BLaER1 (cell line): ENCODE measurements around the gene FMO2.

Experiments
- H3K27ac ChIP-seq: shearing (Covaris generic); formaldehyde crosslinking; 2 replicates; pipeline ENCODE4 v1.8.1; 2022
- H3K27me3 ChIP-seq: shearing (Covaris generic); formaldehyde crosslinking; 2 replicates; pipeline ENCODE4 v1.8.1; 2022
- H3K36me3 ChIP-seq: shearing (Covaris generic); formaldehyde crosslinking; 2 replicates; pipeline ENCODE4 v1.8.1; 2022
- H3K4me1 ChIP-seq: shearing (Covaris generic); formaldehyde crosslinking; 2 replicates; pipeline ENCODE4 v1.8.1; 2022
- H3K4me2 ChIP-seq: shearing (Covaris generic); formaldehyde crosslinking; 2 replicates; pipeline ENCODE4 v1.8.1; 2022
- H3K4me3 ChIP-seq: shearing (Covaris generic); formaldehyde crosslinking; 2 replicates; pipeline ENCODE4 v1.8.1; 2022
- H3K9ac ChIP-seq: shearing (Covaris generic); formaldehyde crosslinking; 2 replicates; pipeline ENCODE4 v1.8.1; 2022
- H3K9me3 ChIP-seq: shearing (Covaris generic); formaldehyde crosslinking; 2 replicates; pipeline ENCODE4 v1.8.1; 2022
- H4K20me1 ChIP-seq: shearing (Covaris generic); formaldehyde crosslinking; 2 replicates; pipeline ENCODE4 v1.8.1; 2022
- Cebpa-rat ChIP-seq: shearing (Covaris generic); IDR thresholded peaks from 2 replicates; pipeline ENCODE4 v1.8.1; 2022

Gene FMO2

GRCh38 chr1:171185091-171185490 lies at the start of gene FMO2:
FMO2 (plus strand) TSS chr1:171185300; CDS start chr1:171185714, 414 bp downstream.
- Histone ChIP-seq H3K9me3 (no peaks in the 10 kb centered on the region), H3K27ac (no peak within 1 kb of the TSS), H3K27me3 (no peaks in the 10 kb centered on the region), H3K4me3 (no peak within 1 kb of the TSS), H3K4me1 (peaks cover 7% of the 10 kb centered on the region; the same call in 1 of the 2 replicates), H3K9ac (no peak within 1 kb of the TSS), H3K36me3 (no peaks in the 10 kb centered on the region), H3K4me2 (no peak within 1 kb of the TSS), H4K20me1 (no peaks in the 10 kb centered on the region)
- no peak for TF ChIP-seq Cebpa-rat

- no peaks in the 10 kb centered on the region for H3K27me3 ChIP-seq
- H3K4me1 ChIP-seq: no peaks in the 10 kb centered on the region
- TF ChIP-seq Cebpa-rat: no peak
- no peaks in the 10 kb centered on the region for H3K36me3 ChIP-seq
- H3K9ac ChIP-seq: no peak overlapping the region
- H3K9me3 ChIP-seq: no peaks in the 10 kb centered on the region
- H4K20me1 ChIP-seq: no peaks in the 10 kb centered on the region
- H3K4me3 ChIP-seq: no peak overlapping the region
- H3K27ac ChIP-seq: no peak overlapping the region
- H3K4me2 ChIP-seq: no peak overlapping the region
These were observed 47.5 kb upstream of the FMO2 start for GRCh38 chr1:171137580-171137979.

- no peak for TF ChIP-seq Cebpa-rat
- H3K36me3 ChIP-seq: no peaks in the 10 kb centered on the region
- no peaks in the 10 kb centered on the region for H3K4me1 ChIP-seq
- H3K9me3 ChIP-seq: no peaks in the 10 kb centered on the region
- H3K27me3 ChIP-seq: no peaks in the 10 kb centered on the region
- no peak overlapping the region for H3K27ac ChIP-seq
- no peak overlapping the region for H3K4me3 ChIP-seq
- H3K9ac ChIP-seq: no peak overlapping the region
- no peaks in the 10 kb centered on the region for H4K20me1 ChIP-seq
- H3K4me2 ChIP-seq: no peak overlapping the region
These were observed 46.1 kb upstream of the FMO2 start for GRCh38 chr1:171138980-171139379.

- Histone ChIP-seq H3K9ac (no peak overlapping the region), H3K4me3 (no peak overlapping the region), H3K4me2 (no peak overlapping the region), H3K36me3 (no peaks in the 10 kb centered on the region), H3K4me1 (no peaks in the 10 kb centered on the region), H3K27me3 (no peaks in the 10 kb centered on the region), H3K27ac (no peak overlapping the region), H4K20me1 (no peaks in the 10 kb centered on the region), H3K9me3 (no peaks in the 10 kb centered on the region)
- TF ChIP-seq Cebpa-rat: no peak
These were observed 45.2 kb upstream of the FMO2 start for GRCh38 chr1:171139890-171140289.

- Histone ChIP-seq H3K4me3 (no peak overlapping the region), H3K4me1 (no peaks in the 10 kb centered on the region), H3K9ac (no peak overlapping the region), H3K27me3 (no peaks in the 10 kb centered on the region), H3K27ac (no peak overlapping the region), H3K9me3 (no peaks in the 10 kb centered on the region), H3K4me2 (no peak overlapping the region), H3K36me3 (no peaks in the 10 kb centered on the region), H4K20me1 (no peaks in the 10 kb centered on the region)
- TF ChIP-seq Cebpa-rat: no peak
These were observed 44.7 kb upstream of the FMO2 start for GRCh38 chr1:171140401-171140800.

GRCh38 chr1:171140956-171141687 lies 44.0 kb upstream of the FMO2 start:
- Histone ChIP-seq H3K9me3 (no peaks in the 10 kb centered on the region), H4K20me1 (no peaks in the 10 kb centered on the region)
- no peak for TF ChIP-seq Cebpa-rat

GRCh38 chr1:171141688-171142415 lies 43.2 kb upstream of the FMO2 start:
- Histone ChIP-seq H3K36me3 (no peaks in the 10 kb centered on the region), H3K4me1 (no peaks in the 10 kb centered on the region), H4K20me1 (no peaks in the 10 kb centered on the region), H3K9me3 (no peaks in the 10 kb centered on the region), H3K4me3 (no peak overlapping the region), H3K27me3 (no peaks in the 10 kb centered on the region), H3K9ac (no peak overlapping the region), H3K27ac (no peak overlapping the region), H3K4me2 (no peak overlapping the region)
- no peak for TF ChIP-seq Cebpa-rat

More at GRCh38 chr1:171140956-171141687, 44.0 kb upstream of the FMO2 start:
- Histone ChIP-seq H3K4me3 (no peak overlapping the region), H3K27me3 (no peaks in the 10 kb centered on the region), H3K4me2 (no peak overlapping the region), H3K36me3 (no peaks in the 10 kb centered on the region), H3K4me1 (no peaks in the 10 kb centered on the region), H3K27ac (no peak overlapping the region), H3K9ac (no peak overlapping the region)

GRCh38 chr1:171142416-171143385 lies 42.4 kb upstream of the FMO2 start:
- Histone ChIP-seq H3K4me3 (no peak overlapping the region), H4K20me1 (no peaks in the 10 kb centered on the region), H3K4me1 (no peaks in the 10 kb centered on the region), H3K9ac (no peak overlapping the region), H3K4me2 (no peak overlapping the region), H3K9me3 (no peaks in the 10 kb centered on the region), H3K27ac (no peak overlapping the region), H3K36me3 (no peaks in the 10 kb centered on the region), H3K27me3 (no peaks in the 10 kb centered on the region)
- no peak for TF ChIP-seq Cebpa-rat

GRCh38 chr1:171150156-171150555 lies 34.9 kb upstream of the FMO2 start:
- no peak overlapping the region for H3K4me3 ChIP-seq
- no peak overlapping the region for H3K27ac ChIP-seq
- no peaks in the 10 kb centered on the region for H4K20me1 ChIP-seq
- no peaks in the 10 kb centered on the region for H3K4me1 ChIP-seq
- H3K36me3 ChIP-seq: no peaks in the 10 kb centered on the region
- no peak overlapping the region for H3K4me2 ChIP-seq
- H3K27me3 ChIP-seq: no peaks in the 10 kb centered on the region
- no peak overlapping the region for H3K9ac ChIP-seq
- no peaks in the 10 kb centered on the region for H3K9me3 ChIP-seq
- TF ChIP-seq Cebpa-rat: no peak
